ENCODE results near the gene TMEM174. TPM values are rescaled to one million over a fixed set of nuclear protein-coding genes. Genes with fewer than 3 reads are reported as not detected.

TMEM174 gene
- total RNA-seq, 1 donor from 2014 or later: not detected

DNA sequence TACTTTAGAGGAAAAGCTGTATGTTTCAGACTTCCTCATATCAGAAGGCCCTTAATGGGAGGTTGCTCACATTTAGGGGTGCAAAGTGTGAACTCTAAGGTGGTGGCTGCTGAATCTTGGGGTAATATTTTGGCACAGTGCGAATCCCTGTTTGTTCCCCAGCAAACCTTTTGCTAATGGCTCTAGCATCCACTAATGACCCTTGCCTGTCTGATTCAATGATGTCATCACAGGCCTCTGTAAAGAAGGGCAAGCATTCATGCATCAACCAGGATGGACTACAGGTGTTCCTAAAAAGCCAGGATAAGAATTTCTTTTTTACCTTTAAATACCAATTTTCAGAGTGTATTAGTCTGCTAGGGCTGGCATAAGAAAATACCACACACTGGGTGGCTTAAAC lies 32.2 kb upstream of the TMEM174 start:
- intact Hi-C loops (cut with micrococcal nuclease): no loop called here
- H3K4me1 Mint-ChIP-seq (ENCODE audit: low read depth): no peaks in the 10 kb centered on the region
- H3K27me3 Mint-ChIP-seq (ENCODE audit: insufficient read depth): peaks cover 33% of the 10 kb centered on the region
- DNase-seq (ENCODE audit: low spot score): no peak
- no peaks in the 10 kb centered on the region for H3K36me3 Mint-ChIP-seq (ENCODE audit: low read depth)
- H3K4me3 Mint-ChIP-seq: no peak overlapping the region
- H3K9me3 Mint-ChIP-seq: no peaks in the 10 kb centered on the region
- no peak overlapping the region for H3K27ac Mint-ChIP-seq

DNA sequence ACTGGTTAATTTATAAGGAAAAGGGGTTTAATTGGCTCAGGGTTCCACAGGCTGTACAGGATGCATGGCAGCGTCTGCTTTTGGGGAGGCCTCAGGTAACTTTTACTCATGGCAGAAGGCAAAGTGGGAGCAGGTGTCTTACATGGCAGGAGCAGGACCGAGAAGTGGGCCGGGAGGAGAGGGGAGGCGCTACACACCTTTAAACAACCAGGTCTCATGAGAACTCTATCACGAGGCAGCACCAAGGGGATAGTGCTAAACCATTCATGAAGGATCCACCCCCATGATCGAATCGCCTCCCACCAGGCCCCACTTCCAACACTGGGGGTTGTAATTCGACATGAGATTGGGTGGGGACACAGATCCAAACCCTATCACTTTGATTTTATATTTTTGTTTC lies 31.0 kb upstream of the TMEM174 start:
- Mint-ChIP-seq H3K27me3 (ENCODE audit: insufficient read depth) (peaks cover 38% of the 10 kb centered on the region), H3K27ac (no peak overlapping the region), H3K36me3 (ENCODE audit: low read depth) (no peaks in the 10 kb centered on the region), H3K4me1 (ENCODE audit: low read depth) (no peaks in the 10 kb centered on the region), H3K9me3 (no peaks in the 10 kb centered on the region), H3K4me3 (no peak overlapping the region)
- intact Hi-C loops (cut with micrococcal nuclease): no loop called here
- DNase-seq (ENCODE audit: low spot score): no peak

DNA sequence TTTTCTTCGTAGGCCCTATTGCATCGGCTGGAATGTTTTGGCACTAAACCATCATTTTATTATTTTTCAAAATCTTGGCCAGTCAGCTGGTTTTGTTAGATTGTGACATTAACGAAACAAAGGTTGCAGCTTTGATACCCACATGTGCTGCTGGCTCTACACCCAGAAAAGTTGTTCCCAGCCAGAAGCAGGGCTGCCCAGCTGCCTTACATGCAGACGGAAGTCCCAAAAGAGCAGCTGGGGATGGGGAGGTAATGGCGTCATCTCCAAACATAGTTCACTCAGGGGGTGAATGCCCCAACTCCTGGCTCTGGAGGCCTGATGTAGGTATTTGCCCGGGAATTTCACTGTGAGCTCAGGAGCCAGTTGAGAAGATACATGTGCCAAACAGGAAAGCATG lies 29.3 kb upstream of the TMEM174 start:
- DNase-seq (ENCODE audit: low spot score): no peak
- intact Hi-C loops (cut with micrococcal nuclease): no loop called here
- Mint-ChIP-seq H3K36me3 (ENCODE audit: low read depth) (no peaks in the 10 kb centered on the region), H3K27ac (no peak overlapping the region), H3K4me1 (ENCODE audit: low read depth) (no peaks in the 10 kb centered on the region), H3K9me3 (no peaks in the 10 kb centered on the region), H3K27me3 (ENCODE audit: insufficient read depth) (peaks cover 47% of the 10 kb centered on the region), H3K4me3 (no peak overlapping the region)

GRCh38 chr5:73149540-73149939 lies 23.5 kb upstream of the TMEM174 start:
- Mint-ChIP-seq H3K4me3 (no peak overlapping the region), H3K4me1 (ENCODE audit: low read depth) (no peaks in the 10 kb centered on the region), H3K27ac (no peak overlapping the region), H3K9me3 (no peaks in the 10 kb centered on the region), H3K27me3 (ENCODE audit: insufficient read depth) (peaks cover 64% of the 10 kb centered on the region), H3K36me3 (ENCODE audit: low read depth) (no peaks in the 10 kb centered on the region)
- DNase-seq (ENCODE audit: low spot score): no peak
- intact Hi-C loops (cut with micrococcal nuclease): no loop called here

GRCh38 chr5:73150876-73151275 lies 22.1 kb upstream of the TMEM174 start:
- DNase-seq (ENCODE audit: low spot score): no peak
- Mint-ChIP-seq H3K27ac (no peak overlapping the region), H3K27me3 (ENCODE audit: insufficient read depth) (peaks cover 65% of the 10 kb centered on the region), H3K4me1 (ENCODE audit: low read depth) (no peaks in the 10 kb centered on the region), H3K36me3 (ENCODE audit: low read depth) (no peaks in the 10 kb centered on the region), H3K9me3 (no peaks in the 10 kb centered on the region), H3K4me3 (no peak overlapping the region)
- intact Hi-C loops (cut with micrococcal nuclease): no loop called here

GRCh38 chr5:73151766-73152410 lies 21.1 kb upstream of the TMEM174 start:
- Mint-ChIP-seq H3K36me3 (ENCODE audit: low read depth) (no peaks in the 10 kb centered on the region), H3K4me3 (no peak overlapping the region), H3K4me1 (ENCODE audit: low read depth) (no peaks in the 10 kb centered on the region), H3K9me3 (no peaks in the 10 kb centered on the region), H3K27ac (no peak overlapping the region), H3K27me3 (ENCODE audit: insufficient read depth) (peaks cover 70% of the 10 kb centered on the region)
- intact Hi-C loops (cut with micrococcal nuclease): no loop called here
- DNase-seq (ENCODE audit: low spot score): no peak

GRCh38 chr5:73152411-73153388 lies 20.3 kb upstream of the TMEM174 start:
- DNase-seq (ENCODE audit: low spot score): no peak
- Mint-ChIP-seq H3K4me3 (no peak overlapping the region), H3K27me3 (ENCODE audit: insufficient read depth) (peaks cover 73% of the 10 kb centered on the region), H3K4me1 (ENCODE audit: low read depth) (no peaks in the 10 kb centered on the region), H3K36me3 (ENCODE audit: low read depth) (no peaks in the 10 kb centered on the region), H3K27ac (no peak overlapping the region), H3K9me3 (no peaks in the 10 kb centered on the region)
- intact Hi-C loops (cut with micrococcal nuclease): no loop called here

- Mint-ChIP-seq H3K36me3 (ENCODE audit: low read depth) (no peaks in the 10 kb centered on the region), H3K4me1 (ENCODE audit: low read depth) (no peaks in the 10 kb centered on the region), H3K4me3 (no peak overlapping the region), H3K27me3 (ENCODE audit: insufficient read depth) (peaks cover 77% of the 10 kb centered on the region), H3K27ac (no peak overlapping the region), H3K9me3 (no peaks in the 10 kb centered on the region)
- DNase-seq (ENCODE audit: low spot score): no peak
- intact Hi-C loops (cut with micrococcal nuclease): no loop called here
These were observed 19.5 kb upstream of the TMEM174 start for GRCh38 chr5:73153513-73153912.

DNA sequence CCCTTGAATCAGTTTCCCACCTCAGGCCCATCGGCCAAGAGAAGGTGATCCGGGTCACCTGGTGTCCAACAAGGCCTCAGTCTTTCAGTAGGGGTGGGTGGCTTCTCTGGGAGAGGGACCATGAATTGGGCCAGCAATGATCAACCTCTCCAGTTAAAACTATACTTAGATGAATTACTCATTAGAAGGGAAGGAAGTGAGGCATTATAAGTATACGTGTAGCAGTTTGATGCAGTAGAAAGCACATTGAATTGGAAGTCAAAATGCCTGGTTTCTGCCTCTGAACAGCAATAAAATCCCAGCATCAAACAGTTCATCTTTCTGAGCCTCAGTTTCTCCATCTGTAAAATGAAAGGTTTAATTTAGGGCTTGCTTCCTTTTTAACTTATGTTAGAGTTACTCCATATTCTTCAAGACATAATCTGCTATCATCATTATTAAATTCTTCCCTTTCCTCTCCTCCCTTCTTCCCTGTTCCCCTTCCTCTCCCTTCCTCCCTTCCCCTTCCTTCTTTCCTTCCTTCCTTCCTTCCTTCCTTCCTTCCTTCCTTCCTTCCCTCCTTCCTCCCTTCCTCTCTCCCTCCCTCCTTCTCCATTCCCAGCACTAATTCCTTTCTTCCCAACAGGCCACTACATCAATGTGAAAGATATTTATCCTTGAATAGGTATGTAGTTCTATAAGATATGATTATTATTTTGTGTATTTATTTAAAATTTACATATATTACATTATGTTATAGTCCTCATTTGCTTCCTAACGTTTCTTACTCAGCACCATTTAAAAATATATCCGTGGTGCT lies 18.6 kb upstream of the TMEM174 start:
- no peaks in the 10 kb centered on the region for H3K9me3 Mint-ChIP-seq
- intact Hi-C loops (cut with micrococcal nuclease): no loop called here
- H3K27ac Mint-ChIP-seq: no peak overlapping the region
- peaks cover 2% of the 10 kb centered on the region for H3K4me1 Mint-ChIP-seq (ENCODE audit: low read depth)
- H3K4me3 Mint-ChIP-seq: no peak overlapping the region
- peaks cover 77% of the 10 kb centered on the region for H3K27me3 Mint-ChIP-seq (ENCODE audit: insufficient read depth)
- no peaks in the 10 kb centered on the region for H3K36me3 Mint-ChIP-seq (ENCODE audit: low read depth)
- no peak for DNase-seq (ENCODE audit: low spot score)

GRCh38 chr5:73155271-73156222 lies 17.4 kb upstream of the TMEM174 start:
- H3K36me3 Mint-ChIP-seq (ENCODE audit: low read depth): no peaks in the 10 kb centered on the region
- H3K4me3 Mint-ChIP-seq: no peak overlapping the region
- intact Hi-C loops (cut with micrococcal nuclease): no loop called here
- no peak overlapping the region for H3K27ac Mint-ChIP-seq
- peaks cover 14% of the 10 kb centered on the region for H3K4me1 Mint-ChIP-seq (ENCODE audit: low read depth)
- DNase-seq (ENCODE audit: low spot score): no peak
- no peaks in the 10 kb centered on the region for H3K9me3 Mint-ChIP-seq
- peaks cover 78% of the 10 kb centered on the region for H3K27me3 Mint-ChIP-seq (ENCODE audit: insufficient read depth)

DNA sequence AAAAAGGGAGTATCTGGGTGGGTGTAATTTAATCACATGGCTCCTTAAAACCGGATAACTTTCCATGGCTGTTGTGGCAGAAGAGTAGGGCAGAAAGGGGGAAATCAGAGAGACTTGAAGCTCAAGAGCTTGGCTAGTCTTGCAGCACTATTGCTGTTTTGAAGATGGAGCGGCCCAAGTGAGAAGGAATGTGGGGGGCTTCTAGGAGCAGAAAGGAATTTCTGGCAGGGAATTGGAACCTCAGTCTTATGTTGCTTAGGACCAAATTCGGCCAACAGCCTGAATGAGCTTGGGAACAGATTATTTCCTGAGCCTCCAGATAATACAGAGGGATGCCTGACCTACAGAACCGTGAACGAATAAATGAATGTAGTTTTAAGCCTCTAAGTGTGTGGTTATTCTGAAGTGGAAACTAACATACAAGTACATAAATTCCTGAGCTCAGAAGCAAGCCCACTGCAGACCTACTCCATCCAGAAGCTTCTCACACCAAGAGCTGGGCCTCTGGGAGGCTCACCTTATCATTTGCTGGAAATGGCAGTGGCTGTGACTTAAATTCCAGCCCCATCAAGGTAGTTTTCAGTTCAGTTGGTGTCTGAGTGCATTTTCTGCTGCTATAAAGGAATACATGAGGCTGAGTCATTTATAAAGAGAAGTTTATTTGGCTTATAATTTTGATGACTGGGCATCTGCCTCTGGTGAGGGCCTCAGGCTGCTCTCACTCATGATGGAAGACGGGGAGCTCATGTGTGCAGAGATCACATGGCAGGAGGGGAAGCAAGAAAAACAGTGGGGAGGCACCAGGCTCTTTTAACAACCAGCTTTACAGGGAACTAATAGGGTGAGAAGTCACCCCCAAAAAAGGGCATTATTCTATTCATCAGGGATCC lies 15.3 kb upstream of the TMEM174 start:
- intact Hi-C loops (cut with micrococcal nuclease): no loop called here
- no peaks in the 10 kb centered on the region for H3K36me3 Mint-ChIP-seq (ENCODE audit: low read depth)

More for the DNA sequence above, 15.3 kb upstream of the TMEM174 start:
- H3K27ac Mint-ChIP-seq: no peak overlapping the region
- H3K9me3 Mint-ChIP-seq: no peaks in the 10 kb centered on the region
- peaks cover 24% of the 10 kb centered on the region for H3K4me1 Mint-ChIP-seq (ENCODE audit: low read depth)
- peaks cover 80% of the 10 kb centered on the region for H3K27me3 Mint-ChIP-seq (ENCODE audit: insufficient read depth)
- no peak overlapping the region for H3K4me3 Mint-ChIP-seq
- DNase-seq (ENCODE audit: low spot score): no peak
